IPS DF 4.7 (cell line): ENCODE measurements around the gene SPRTN.
A peak's percentile ranks its signal among the peaks of the same experiment; 100 is the strongest.

Source experiments
- DNase-seq: peaks from one replicate; pipeline ENCODE4 v3.0.0-alpha.2; 2013; ENCODE audit warnings: low spot score; ENCODE audit errors: extremely low read depth

The SPRTN gene

GRCh38 chr1:231338270-231339128 is at the start of gene SPRTN:
Gene SPRTN, plus strand, starts transcription at chr1:231338293. Its CDS starts 91 bp downstream, at chr1:231338384.
- no peak for DNase-seq

GRCh38 chr1:231295938-231296337 is 42.2 kb upstream of the SPRTN start:
- no peak for DNase-seq

GRCh38 chr1:231301990-231302389 is 36.1 kb upstream of the SPRTN start:
- DNase-seq = no peak

- DNase-seq = no peak
These were observed 27.6 kb upstream of the SPRTN start for GRCh38 chr1:231310391-231310934.

- DNase-seq = no peak
These were observed 26.2 kb upstream of the SPRTN start for GRCh38 chr1:231311720-231312431.

GRCh38 chr1:231312432-231312788 is 25.7 kb upstream of the SPRTN start:
- no peak for DNase-seq

GRCh38 chr1:231313661-231314060 is 24.4 kb upstream of the SPRTN start:
- DNase-seq = no peak

GRCh38 chr1:231315887-231316286 is 22.2 kb upstream of the SPRTN start:
- DNase-seq = peak; percentile 33

- DNase-seq = no peak
These were observed 20.6 kb upstream of the SPRTN start for GRCh38 chr1:231317306-231318014.

- DNase-seq = no peak
These were observed 20.1 kb upstream of the SPRTN start for GRCh38 chr1:231318015-231318355.

GRCh38 chr1:231318568-231318967 is 19.5 kb upstream of the SPRTN start:
- no peak for DNase-seq

- no peak for DNase-seq
These were observed 19.0 kb upstream of the SPRTN start for GRCh38 chr1:231319080-231319479.

GRCh38 chr1:231322880-231323530 is 15.1 kb upstream of the SPRTN start:
- DNase-seq = no peak

GRCh38 chr1:231324660-231325059 is 13.4 kb upstream of the SPRTN start:
- no peak for DNase-seq

GRCh38 chr1:231326248-231326647 is 11.8 kb upstream of the SPRTN start:
- DNase-seq = no peak

GRCh38 chr1:231327617-231328016 is 10.5 kb upstream of the SPRTN start:
- DNase-seq = no peak

GRCh38 chr1:231329483-231329882 is 8.6 kb upstream of the SPRTN start:
- no peak for DNase-seq

GRCh38 chr1:231332761-231333160 is 5.3 kb upstream of the SPRTN start:
- no peak for DNase-seq

GRCh38 chr1:231334079-231334666 is 3.9 kb upstream of the SPRTN start:
- DNase-seq = no peak

- no peak for DNase-seq
These were observed 3.1 kb upstream of the SPRTN start for GRCh38 chr1:231334952-231335351.
